SU-DHL-6 (cell line): ENCODE measurements around the gene GAS7.

ENCODE experiments used
- H2AFZ ChIP-seq: fragments of 200-600 bp; sonication (generic); 2 replicates; pipeline ENCODE4 v1.6.1; 2014; ENCODE audit warnings: low read depth, mild to moderate bottlenecking, moderate library complexity, mixed read lengths, antibody characterized with exemption, low read length; ENCODE audit not compliant: severe bottlenecking
- H3F3A ChIP-seq: fragments of 200-600 bp; shearing (Covaris generic); 2 replicates; pipeline ENCODE4 v1.6.0; 2016; ENCODE audit warnings: antibody characterized with exemption, mild to moderate bottlenecking; ENCODE audit not compliant: insufficient read depth
- H3K27ac ChIP-seq: fragments of 200-600 bp; sonication (generic); 2 replicates; pipeline ENCODE4 v1.5.1; 2016; ENCODE audit warnings: low read depth, mild to moderate bottlenecking, low read length, moderate library complexity, mixed read lengths
- H3K27me3 ChIP-seq: fragments of 200-600 bp; sonication (generic), shearing (Covaris generic); 2 replicates; pipeline ENCODE4 v1.6.0; 2014; ENCODE audit warnings: mild to moderate bottlenecking, low read length
- H3K36me3 ChIP-seq: fragments of 200-600 bp; sonication (generic); 2 replicates; pipeline ENCODE4 v1.6.1; 2014; ENCODE audit warnings: mild to moderate bottlenecking, low read length, mixed read lengths
- H3K4me2 ChIP-seq: fragments of 300-600, 200-600 bp; shearing (Covaris generic), sonication (generic); 2 replicates; pipeline ENCODE4 v1.6.0; 2014; ENCODE audit warnings: low read length, low read depth, mild to moderate bottlenecking; ENCODE audit not compliant: poor library complexity, severe bottlenecking
- H3K4me3 ChIP-seq: fragments of 200-600 bp; sonication (generic); 2 replicates; pipeline ENCODE4 v1.5.1; 2014; ENCODE audit warnings: antibody characterized with exemption, low read length, mild to moderate bottlenecking, mixed read lengths; ENCODE audit not compliant: insufficient read depth, poor library complexity, severe bottlenecking
- H3K79me2 ChIP-seq: fragments of 200-600 bp; sonication (generic); 2 replicates; pipeline ENCODE4 v1.6.1; 2014; ENCODE audit warnings: mild to moderate bottlenecking, low read length, moderate library complexity; ENCODE audit not compliant: insufficient read depth
- H3K9ac ChIP-seq: fragments of 200-600 bp; sonication (generic); 2 replicates; pipeline ENCODE4 v1.7.0; 2014; ENCODE audit warnings: mild to moderate bottlenecking, low read length
- H3K9me2 ChIP-seq: fragments of 200-600 bp; sonication (generic); replicated peaks from 2 replicates; pipeline ENCODE4 v1.6.1; 2014; ENCODE audit warnings: low read length; ENCODE audit not compliant: insufficient read depth
- H3K9me3 ChIP-seq: fragments of 200-600 bp; sonication (generic); 2 replicates; pipeline ENCODE4 v1.6.1; 2014; ENCODE audit warnings: low read length, mixed read lengths; ENCODE audit not compliant: insufficient read depth
- H4K20me1 ChIP-seq: fragments of 200-600 bp; sonication (generic); 2 replicates; pipeline ENCODE4 v1.6.1; 2014; ENCODE audit warnings: low read depth, mild to moderate bottlenecking, antibody characterized with exemption, low read length, moderate library complexity, mixed read lengths
- EZH2phosphoT487 ChIP-seq: fragments of 200-600 bp; sonication (generic), shearing (Covaris generic); conservative IDR thresholded peaks from 2 replicates; pipeline ENCODE4 v1.6.1; 2018; ENCODE audit warnings: mild to moderate bottlenecking, antibody characterized with exemption, low read length, moderate library complexity, mixed read lengths
- TF ChIP-seq, protein P1 (sequence below): fragments of 200-600 bp; sonication (generic); IDR thresholded peaks from one replicate; pipeline ENCODE4 v1.5.1; 2017; ENCODE audit warnings: antibody characterized with exemption, mild to moderate bottlenecking, low read length, moderate library complexity; ENCODE audit not compliant: insufficient read depth, poor library complexity, severe bottlenecking

Gene GAS7

DNA sequence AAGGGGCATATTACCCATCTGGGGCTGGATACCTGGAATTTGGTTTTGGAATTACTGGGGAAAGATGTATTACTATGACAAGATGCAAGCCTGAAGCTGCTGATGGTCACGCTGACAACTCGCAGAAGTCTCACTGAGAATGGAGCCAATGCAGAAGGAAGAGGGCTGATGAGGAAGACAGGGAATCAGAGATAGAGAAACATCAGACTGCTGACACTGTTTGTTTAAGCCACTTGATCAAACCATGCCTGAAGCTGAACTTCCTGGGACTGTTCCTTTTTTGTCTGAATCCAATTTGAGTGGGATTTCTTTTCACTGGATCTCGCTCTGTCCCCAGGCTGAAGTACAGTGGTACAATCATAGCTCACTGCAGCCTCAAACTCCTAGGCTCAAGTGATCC is 133.9 kb downstream of the GAS7 start:
- H3K4me2 ChIP-seq: no peak overlapping the region
- H3K9me3 ChIP-seq: no peaks in the 10 kb centered on the region
- no peak overlapping the region for H3K27ac ChIP-seq
- H4K20me1 ChIP-seq: no peaks in the 10 kb centered on the region
- TF ChIP-seq, protein P1, sequence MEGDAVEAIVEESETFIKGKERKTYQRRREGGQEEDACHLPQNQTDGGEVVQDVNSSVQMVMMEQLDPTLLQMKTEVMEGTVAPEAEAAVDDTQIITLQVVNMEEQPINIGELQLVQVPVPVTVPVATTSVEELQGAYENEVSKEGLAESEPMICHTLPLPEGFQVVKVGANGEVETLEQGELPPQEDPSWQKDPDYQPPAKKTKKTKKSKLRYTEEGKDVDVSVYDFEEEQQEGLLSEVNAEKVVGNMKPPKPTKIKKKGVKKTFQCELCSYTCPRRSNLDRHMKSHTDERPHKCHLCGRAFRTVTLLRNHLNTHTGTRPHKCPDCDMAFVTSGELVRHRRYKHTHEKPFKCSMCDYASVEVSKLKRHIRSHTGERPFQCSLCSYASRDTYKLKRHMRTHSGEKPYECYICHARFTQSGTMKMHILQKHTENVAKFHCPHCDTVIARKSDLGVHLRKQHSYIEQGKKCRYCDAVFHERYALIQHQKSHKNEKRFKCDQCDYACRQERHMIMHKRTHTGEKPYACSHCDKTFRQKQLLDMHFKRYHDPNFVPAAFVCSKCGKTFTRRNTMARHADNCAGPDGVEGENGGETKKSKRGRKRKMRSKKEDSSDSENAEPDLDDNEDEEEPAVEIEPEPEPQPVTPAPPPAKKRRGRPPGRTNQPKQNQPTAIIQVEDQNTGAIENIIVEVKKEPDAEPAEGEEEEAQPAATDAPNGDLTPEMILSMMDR: no peak
- TF ChIP-seq EZH2phosphoT487: no peak
- no peaks in the 10 kb centered on the region for H3K9me2 ChIP-seq
- no peak overlapping the region for H3K4me3 ChIP-seq
- no peaks in the 10 kb centered on the region for H3K79me2 ChIP-seq
- H3K36me3 ChIP-seq: no peaks in the 10 kb centered on the region
- H3K9ac ChIP-seq: no peak overlapping the region
- H3F3A ChIP-seq: no peaks in the 10 kb centered on the region
- H2AFZ ChIP-seq: no peak overlapping the region
- H3K27me3 ChIP-seq: no peaks in the 10 kb centered on the region

DNA sequence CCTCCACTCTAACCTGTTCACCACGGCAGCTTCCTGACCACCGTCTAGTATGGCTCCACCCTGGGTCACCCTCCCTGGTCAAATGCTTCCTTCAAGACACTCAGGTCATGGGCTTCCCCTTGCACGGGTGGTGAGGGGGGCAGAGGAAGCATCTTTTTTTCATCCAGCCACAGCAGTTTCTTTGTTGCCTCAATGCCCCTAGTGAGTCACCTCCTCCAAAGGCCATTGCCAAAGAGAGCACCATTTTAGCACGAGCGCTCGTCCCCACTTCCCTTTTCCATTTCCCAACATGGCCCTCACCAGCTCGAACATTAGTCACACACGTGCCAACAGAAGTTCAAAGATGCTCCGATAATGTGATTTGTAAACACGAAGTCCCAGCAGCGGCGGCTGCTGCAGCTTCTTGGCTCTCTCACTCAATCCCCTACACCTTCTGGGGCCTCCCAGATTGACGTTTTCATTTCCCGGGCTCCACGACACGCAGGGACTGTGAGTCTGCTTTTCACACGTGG is 134.6 kb downstream of the GAS7 start:
- H4K20me1 ChIP-seq: no peaks in the 10 kb centered on the region
- no peak overlapping the region for H3K4me3 ChIP-seq
- H3K27ac ChIP-seq: no peak overlapping the region
- H3K4me2 ChIP-seq: no peak overlapping the region
- TF ChIP-seq, protein P1: no peak
- TF ChIP-seq EZH2phosphoT487: no peak
- no peak overlapping the region for H3K9ac ChIP-seq
- H3K79me2 ChIP-seq: no peaks in the 10 kb centered on the region
- no peaks in the 10 kb centered on the region for H3K9me2 ChIP-seq
- no peaks in the 10 kb centered on the region for H3K9me3 ChIP-seq
- no peaks in the 10 kb centered on the region for H3K27me3 ChIP-seq
- no peaks in the 10 kb centered on the region for H3F3A ChIP-seq
- H2AFZ ChIP-seq: no peak overlapping the region
- H3K36me3 ChIP-seq: no peaks in the 10 kb centered on the region

DNA sequence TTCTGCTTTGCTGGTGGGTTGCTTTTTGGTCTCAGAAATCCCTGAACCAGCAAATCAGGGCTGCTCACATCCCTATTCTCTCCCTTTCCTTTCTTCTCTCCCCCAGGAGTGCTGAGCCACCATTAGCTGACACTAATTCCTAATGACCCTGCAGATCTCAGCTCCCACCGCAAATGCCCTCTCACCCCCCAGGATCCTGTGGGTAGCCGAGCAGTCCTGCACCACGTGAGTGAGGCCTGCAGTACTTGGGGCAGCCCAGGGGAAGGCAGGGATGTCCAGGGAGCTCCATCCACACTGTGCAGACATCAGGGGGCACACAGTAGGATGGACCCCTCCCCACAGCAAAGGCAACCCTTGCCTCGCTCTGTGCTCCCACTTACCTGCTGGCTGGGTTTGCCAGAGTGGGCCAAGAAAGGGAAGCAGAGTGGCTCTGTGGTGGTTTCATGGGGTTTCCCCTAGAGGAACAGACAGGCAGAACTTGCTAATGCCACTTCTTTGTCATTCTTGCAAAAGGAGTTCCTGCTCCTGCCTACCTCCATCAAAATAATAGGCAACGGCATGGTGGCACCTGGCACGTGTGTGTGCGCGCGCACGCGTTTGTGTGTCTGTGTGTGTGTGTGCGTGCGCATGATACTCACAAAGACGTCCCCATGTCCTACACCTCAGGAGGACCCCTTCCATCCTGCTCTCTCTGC is 135.6 kb downstream of the GAS7 start:
- TF ChIP-seq EZH2phosphoT487: no peak
- TF ChIP-seq, protein P1: no peak
- Histone ChIP-seq H3K36me3 (no peaks in the 10 kb centered on the region), H3K27ac (peak overlapping the region; percentile 29; the same call in 1 of the 2 replicates), H3K9me3 (no peaks in the 10 kb centered on the region), H3K27me3 (no peaks in the 10 kb centered on the region), H4K20me1 (no peaks in the 10 kb centered on the region), H3K4me2 (peak overlapping the region; percentile 41), H3K4me3 (no peak overlapping the region), H2AFZ (no peak overlapping the region), H3K79me2 (no peaks in the 10 kb centered on the region), H3F3A (no peaks in the 10 kb centered on the region), H3K9me2 (no peaks in the 10 kb centered on the region), H3K9ac (no peak overlapping the region; the same call in 1 of the 2 replicates)
